ENCODE data around the gene TPP1. TPM values are rescaled to one million over a fixed set of nuclear protein-coding genes. Genes with fewer than 3 reads are reported as not detected.

Gene TPP1
- total and polyA plus RNA-seq, 9 of the 15 experiments (the other 6 are each of a cell fraction or from before 2014, with no cell fraction given): 7.5 to 75.8 (median 15.7) TPM

DNA sequence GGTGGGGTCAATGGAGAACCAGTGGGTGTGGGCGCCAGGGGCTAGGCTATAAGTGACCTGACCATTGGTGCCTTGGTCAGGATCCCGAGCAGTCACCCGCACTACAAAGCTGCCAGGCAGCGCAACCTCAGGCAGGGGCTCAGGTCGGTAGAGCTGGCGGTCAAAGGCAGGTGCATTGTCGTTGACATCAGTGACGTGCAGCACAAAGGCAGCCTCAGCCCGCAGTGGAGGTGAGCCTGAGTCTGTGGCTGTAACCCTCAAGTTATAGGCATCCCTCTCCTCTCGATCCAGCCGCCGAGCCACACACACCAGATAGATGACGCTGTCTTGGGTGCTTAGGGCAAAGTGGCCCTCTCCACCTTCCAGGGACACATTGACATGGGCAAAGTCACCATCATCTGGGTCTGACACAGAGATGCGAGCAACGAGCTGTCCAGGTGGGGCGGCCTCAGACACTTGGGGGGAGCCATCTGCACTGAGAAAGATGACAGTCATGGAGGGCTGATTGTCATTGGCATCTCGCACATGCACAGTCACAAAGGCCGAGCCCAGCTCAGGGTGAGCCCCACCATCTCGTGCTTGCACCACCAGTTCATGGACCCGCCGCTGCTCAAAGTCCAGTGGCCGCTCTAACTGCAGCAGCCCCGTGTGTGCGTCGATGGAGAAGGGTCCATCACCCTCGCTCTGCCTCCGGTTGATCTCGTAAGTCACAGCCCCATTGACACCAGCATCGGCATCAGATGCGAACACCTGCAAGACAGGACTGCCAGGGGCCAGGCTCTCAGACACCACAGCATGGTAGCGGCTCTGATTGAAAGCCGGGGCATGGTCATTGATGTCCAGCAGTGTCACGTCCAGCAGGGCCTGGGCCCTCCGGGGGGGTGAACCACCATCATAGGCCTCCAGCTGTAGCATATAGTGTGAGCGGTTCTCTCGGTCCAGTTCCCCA, 21.1 kb upstream of the TPP1 start:
- Histone ChIP-seq H3K27ac (ENCODE audit: extremely low read depth, low read depth, low read length) (no peak overlapping the region), H3K4me2 (ENCODE audit: insufficient read depth, low read length) (no peak overlapping the region), H3K4me3 (no peak overlapping the region), H3K36me3 (ENCODE audit: control insufficient read depth, insufficient read depth, low read length) (no peaks in the 10 kb centered on the region), H4K20me1 (replicated peaks; ENCODE audit: control insufficient read depth, insufficient read depth, low read length) (no peaks in the 10 kb centered on the region), H3K79me2 (ENCODE audit: control insufficient read depth, insufficient read depth, low read length) (no peaks in the 10 kb centered on the region), H3K9me3 (replicated peaks; ENCODE audit: control insufficient read depth, insufficient read depth, low read depth, low read length) (no peaks in the 10 kb centered on the region), H3K4me1 (replicated peaks in 1 of 2; ENCODE audit: control insufficient read depth in 2 of 2, insufficient read depth in 2 of 2, low read length in 2 of 2) (peaks cover 27 to 38% of the 10 kb centered on the region in 2 experiments), H3K9me1 (ENCODE audit: control insufficient read depth, insufficient read depth, low read length) (no peaks in the 10 kb centered on the region), H3K9ac (ENCODE audit: insufficient read depth in 1 of 2, low read depth in 2 of 2, low read length in 2 of 2) (0 out of 4 replicates have a peak overlapping the region, but pooled peaks of 1 of the 2 experiments have one; percentile 17), H3K27me3 (ENCODE audit: control insufficient read depth in 2 of 2, insufficient read depth in 2 of 2, low read length in 2 of 2) (no peaks in the 10 kb centered on the region; a peak in 1 of 5 replicates), H2AFZ (ENCODE audit: low read depth, low read length) (no peak overlapping the region)
- 65% methylated on average over 35 of the region's 36 CpGs for WGBS (ENCODE audit: insufficient coverage, low coverage, missing lambda C conversion rate)
- POLR2A ChIA-PET: interaction anchor here (1.5 kb wide), 1 partner anchor 14 kb away, joined by 3 read pairs; no protein-coding TSS in a partner anchor
- no peak for FAIRE-seq
- TF ChIP-seq IRF2 (CRISPR knock-in tag; IDR thresholded peaks at IDR 0.05) (no peak), TRIM24 (IDR thresholded peaks at IDR 0.05) (no peak), ZNF408 (CRISPR knock-in tag; IDR thresholded peaks at IDR 0.05; ENCODE audit: low read depth) (no peak), XRCC4 (IDR thresholded peaks at IDR 0.05; ENCODE audit: extremely low read depth, insufficient read depth, insufficient read length) (no peak), ZNF764 (CRISPR knock-in tag; IDR thresholded peaks at IDR 0.05; ENCODE audit: low read depth) (no peak), ZNF57 (CRISPR knock-in tag; IDR thresholded peaks at IDR 0.05) (no peak), SP1 (CRISPR knock-in tag; IDR thresholded peaks at IDR 0.05) (no peak), CC2D1A (IDR thresholded peaks at IDR 0.05) (no peak), NFE2L1 (tag; IDR thresholded peaks at IDR 0.05; ENCODE audit: borderline replicate concordance, low read depth) (no peak), GATA2 (CRISPR knock-in tag; IDR thresholded peaks at IDR 0.05) (no peak)
- TF ChIP-seq, protein P1, sequence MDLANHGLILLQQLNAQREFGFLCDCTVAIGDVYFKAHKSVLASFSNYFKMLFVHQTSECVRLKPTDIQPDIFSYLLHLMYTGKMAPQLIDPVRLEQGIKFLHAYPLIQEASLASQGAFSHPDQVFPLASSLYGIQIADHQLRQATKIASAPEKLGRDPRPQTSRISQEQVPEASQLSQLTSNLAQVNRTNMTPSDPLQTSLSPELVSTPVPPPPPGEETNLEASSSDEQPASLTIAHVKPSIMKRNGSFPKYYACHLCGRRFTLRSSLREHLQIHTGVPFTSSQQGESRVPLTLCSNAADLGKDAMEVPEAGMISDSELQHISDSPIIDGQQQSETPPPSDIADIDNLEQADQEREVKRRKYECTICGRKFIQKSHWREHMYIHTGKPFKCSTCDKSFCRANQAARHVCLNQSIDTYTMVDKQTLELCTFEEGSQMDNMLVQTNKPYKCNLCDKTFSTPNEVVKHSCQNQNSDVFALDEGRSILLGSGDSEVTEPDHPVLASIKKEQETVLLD (IDR thresholded peaks at IDR 0.05): no peak
- TF ChIP-seq, protein P2, sequence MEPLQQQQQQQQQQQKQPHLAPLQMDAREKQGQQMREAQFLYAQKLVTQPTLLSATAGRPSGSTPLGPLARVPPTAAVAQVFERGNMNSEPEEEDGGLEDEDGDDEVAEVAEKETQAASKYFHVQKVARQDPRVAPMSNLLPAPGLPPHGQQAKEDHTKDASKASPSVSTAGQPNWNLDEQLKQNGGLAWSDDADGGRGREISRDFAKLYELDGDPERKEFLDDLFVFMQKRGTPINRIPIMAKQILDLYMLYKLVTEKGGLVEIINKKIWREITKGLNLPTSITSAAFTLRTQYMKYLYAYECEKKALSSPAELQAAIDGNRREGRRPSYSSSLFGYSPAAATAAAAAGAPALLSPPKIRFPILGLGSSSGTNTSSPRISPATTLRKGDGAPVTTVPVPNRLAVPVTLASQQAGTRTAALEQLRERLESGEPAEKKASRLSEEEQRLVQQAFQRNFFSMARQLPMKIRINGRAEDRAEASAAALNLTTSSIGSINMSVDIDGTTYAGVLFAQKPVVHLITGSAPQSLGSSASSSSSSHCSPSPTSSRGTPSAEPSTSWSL (CRISPR knock-in tag; IDR thresholded peaks at IDR 0.05; ENCODE audit: borderline replicate concordance): no peak
- TF ChIP-seq, protein P3, sequence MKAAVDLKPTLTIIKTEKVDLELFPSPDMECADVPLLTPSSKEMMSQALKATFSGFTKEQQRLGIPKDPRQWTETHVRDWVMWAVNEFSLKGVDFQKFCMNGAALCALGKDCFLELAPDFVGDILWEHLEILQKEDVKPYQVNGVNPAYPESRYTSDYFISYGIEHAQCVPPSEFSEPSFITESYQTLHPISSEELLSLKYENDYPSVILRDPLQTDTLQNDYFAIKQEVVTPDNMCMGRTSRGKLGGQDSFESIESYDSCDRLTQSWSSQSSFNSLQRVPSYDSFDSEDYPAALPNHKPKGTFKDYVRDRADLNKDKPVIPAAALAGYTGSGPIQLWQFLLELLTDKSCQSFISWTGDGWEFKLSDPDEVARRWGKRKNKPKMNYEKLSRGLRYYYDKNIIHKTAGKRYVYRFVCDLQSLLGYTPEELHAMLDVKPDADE (conservative IDR thresholded peaks at IDR 0.05; ENCODE audit: control insufficient read depth, low read depth, low read length): no peak
- TF ChIP-seq, protein P4, sequence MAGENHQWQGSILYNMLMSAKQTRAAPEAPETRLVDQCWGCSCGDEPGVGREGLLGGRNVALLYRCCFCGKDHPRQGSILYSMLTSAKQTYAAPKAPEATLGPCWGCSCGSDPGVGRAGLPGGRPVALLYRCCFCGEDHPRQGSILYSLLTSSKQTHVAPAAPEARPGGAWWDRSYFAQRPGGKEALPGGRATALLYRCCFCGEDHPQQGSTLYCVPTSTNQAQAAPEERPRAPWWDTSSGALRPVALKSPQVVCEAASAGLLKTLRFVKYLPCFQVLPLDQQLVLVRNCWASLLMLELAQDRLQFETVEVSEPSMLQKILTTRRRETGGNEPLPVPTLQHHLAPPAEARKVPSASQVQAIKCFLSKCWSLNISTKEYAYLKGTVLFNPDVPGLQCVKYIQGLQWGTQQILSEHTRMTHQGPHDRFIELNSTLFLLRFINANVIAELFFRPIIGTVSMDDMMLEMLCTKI (IDR thresholded peaks at IDR 0.05; ENCODE audit: partially characterized antibody): no peak
- CTCF ChIA-PET (ENCODE audit: low intra/inter-chr PET ratio): no interaction called here
- intact Hi-C loops (cut with micrococcal nuclease) (no loop called here), in situ Hi-C loops (cut with MboI) (no loop called here)
- ATAC-seq: no peak
- BruUV-seq (replicated peaks): no TSS peak
- DNase-seq (ENCODE audit: extremely low read depth in 1 of 4, low spot score in 3 of 4): no peak

Measured in K562 (cell line).